GM18511 (cell line): ENCODE data around the gene PLAC8.
"Not testable (repeated sequence)": the region's sequence is repeated elsewhere in the genome, so short reads cannot be mapped to it uniquely, and the experiment has no call there.

Experiments
- ATAC-seq: cut with Tn5 transposase; IDR thresholded peaks from one replicate; pipeline ENCODE4 v1.9.1; 2021; ENCODE audit warnings: mild to moderate bottlenecking, moderate library complexity; ENCODE audit not compliant: unreplicated experiment

PLAC8 gene

DNA sequence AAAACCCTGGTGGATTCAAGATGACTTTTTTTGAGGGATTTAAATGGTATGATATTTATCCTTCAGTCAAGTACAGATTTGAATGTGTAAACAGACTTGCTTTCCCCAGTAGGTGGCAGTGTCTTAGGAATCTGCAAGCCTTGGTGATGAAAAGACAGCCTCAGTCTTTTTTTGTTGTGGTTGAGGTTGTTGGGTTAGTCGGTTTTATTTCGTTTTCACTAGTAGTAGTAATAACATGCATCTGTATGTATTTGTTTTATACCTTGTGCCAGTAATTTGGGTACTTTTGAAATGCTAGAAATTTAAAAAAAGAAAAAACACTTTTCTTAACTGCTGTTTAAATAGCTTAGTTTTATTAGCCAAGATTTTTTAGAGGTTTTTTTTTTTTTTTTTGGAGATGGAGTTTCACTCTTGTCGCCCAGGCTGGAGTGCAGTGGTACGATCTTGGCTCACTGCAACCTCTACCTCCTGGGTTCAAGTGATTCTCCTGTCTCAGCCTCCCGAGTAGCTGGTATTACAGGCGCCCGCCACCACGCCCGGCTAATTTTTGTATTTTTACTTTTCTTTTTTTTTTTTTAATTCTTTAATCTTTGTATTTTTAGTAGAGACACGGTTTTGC, 40.3 kb downstream of the PLAC8 start:
- ATAC-seq: peak; percentile 86

DNA sequence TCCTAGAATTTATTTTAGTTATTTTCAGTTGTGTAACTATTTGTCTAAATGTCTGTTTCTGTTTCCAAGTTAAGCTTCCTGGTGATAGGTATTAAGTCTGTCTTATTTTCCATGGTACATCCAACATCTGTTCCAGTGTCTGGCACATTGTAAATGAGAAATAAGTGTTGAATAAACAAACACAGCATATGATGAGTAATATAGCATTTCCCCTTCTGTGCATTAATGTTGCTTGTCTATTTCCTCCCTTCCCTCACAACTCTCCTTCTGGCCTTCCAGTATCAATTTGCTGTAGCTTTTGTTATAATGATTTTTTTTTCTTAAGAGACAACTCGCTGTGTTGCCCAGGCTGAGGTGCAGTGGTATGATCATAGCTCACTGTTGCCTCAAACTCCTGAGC, 43.4 kb downstream of the PLAC8 start:
- no peak for ATAC-seq

DNA sequence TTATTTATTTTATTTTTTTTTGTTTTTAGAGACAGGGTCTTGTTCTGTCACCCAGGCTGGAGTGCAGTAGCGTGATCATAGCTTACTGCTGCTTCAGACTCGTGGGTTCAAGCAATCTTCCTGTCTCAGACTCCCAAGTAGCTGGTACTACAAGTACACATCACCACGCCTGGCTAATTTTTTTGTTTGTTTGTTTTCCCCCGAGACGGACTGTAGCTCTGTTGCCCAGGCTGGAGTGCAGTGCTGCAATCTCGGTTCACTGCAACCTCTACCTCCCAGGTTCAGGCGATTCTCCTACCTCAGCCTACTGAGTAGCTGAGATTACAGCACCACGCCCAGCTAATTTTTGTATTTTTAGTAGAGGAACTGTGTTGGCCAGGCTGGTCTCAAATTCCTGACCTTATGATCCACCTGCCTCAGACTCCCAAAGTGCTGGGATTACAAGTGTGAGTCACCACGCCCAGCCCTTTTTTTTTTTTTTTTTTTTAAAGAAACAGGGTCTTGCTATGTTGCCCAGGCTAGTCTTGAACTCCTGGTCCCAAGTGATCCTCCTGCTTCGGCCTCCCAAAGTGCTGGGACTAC, 47.4 kb downstream of the PLAC8 start:
- no peak for ATAC-seq

DNA sequence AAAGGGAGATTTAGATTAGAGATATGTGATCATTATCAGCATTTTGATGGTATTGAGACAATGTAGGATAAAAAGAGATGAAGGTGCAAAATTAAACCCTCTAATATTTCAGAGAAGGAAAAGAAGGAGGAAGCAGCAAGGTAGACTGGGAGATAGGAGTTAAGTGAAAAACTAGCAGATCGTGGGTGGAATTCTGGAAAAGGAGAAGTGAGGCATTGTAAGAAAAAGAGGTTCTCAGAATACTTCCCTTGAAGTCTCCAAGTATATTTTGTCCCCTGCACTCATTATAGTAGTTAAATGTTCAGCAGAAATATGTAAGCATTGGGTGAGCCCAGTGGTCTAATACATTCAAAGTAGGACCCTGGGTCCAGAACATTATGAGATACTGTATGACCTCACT, 49.3 kb downstream of the PLAC8 start:
- no peak for ATAC-seq

DNA sequence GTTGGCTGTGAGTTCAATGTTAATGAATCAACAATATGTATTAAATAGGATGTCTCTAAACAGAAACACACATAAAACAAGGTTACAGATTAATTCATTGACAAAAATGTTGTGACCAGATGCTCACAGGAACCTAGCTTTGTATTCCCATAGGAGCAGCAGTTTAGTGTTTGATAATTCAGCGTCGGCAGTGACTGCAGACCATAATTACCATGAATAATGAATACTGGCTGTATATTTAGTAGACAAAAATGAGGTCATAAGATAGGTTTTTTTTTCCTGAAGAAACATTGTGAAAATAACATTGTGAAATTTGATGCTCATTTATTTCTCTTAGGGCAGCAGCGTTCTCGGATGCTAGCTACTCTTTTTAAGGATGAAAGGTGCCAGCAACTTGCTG, 51.8 kb downstream of the PLAC8 start:
- ATAC-seq: no peak

DNA sequence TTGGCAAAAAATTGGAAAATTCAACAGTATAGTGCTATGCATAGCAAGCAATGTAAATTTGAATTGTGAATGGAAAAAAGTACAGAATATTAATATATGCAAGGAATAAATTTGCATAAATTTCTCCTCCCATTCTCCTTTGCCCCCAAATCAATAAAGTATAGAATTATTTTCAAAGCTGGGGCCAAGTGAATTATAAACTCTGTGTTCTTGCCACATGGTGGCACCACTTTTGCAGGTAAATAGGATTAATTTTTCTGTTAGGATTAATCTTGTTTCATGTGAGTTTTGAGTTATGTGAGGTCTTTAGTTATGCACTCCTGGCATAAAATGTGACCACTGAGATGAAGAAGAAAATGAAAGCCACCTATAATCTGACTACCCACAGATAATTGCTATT, 59.6 kb downstream of the PLAC8 start:
- ATAC-seq: no peak

DNA sequence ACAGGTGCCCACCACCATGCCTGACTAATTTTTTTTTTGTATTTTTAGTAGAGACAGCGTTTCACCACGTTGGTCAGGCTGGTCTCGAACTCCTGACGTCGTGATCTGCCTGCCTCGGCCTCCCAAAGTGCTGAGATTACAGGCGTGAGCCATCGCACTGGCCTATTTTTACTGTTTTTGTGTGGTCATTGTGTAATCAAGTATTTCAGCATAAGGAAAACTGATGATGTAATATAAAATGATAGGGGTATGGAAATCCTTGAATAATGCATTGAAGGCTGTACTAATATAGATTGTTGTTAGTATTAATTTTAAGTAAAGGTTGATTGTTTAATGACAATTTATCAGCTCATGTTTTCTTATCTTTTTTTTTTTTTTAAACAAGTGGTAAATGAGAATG, 65.7 kb downstream of the PLAC8 start:
- ATAC-seq: not testable (repeated sequence)

DNA sequence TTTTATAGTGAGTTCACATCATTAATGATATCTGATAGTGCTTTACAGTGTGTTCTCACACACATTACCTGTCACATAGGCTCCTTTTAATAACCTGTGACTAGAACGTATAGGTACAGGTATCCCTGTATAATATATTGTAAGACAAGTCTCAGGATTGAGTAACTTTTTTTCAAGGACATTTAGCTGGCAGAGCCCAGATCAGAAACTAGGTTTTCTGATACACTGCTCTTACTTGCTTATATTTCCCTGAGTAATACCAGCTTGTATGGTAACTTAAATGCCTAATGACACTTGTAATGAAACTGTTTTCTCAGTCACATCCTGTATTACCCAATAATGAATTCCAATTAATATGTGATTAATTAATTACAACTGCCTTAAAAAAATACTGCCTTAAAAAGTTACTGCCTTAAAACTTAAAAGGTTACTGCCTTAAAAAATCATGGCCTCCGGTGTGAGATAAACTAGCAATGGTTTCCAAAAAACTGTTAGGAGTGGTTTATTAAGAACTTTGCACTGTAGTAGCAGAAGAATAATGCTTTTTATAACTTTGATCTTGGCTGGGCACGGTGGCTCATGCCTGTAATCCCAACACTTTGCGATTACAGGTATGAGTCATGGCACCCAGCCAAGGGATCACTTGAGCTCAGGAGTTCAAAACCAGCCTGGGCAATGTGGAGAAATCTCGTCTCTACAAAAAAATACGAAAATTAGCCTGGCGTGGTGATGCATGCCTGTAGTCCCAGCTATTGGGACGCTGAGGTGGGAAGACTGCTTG, 67.6 kb downstream of the PLAC8 start:
- no peak for ATAC-seq

DNA sequence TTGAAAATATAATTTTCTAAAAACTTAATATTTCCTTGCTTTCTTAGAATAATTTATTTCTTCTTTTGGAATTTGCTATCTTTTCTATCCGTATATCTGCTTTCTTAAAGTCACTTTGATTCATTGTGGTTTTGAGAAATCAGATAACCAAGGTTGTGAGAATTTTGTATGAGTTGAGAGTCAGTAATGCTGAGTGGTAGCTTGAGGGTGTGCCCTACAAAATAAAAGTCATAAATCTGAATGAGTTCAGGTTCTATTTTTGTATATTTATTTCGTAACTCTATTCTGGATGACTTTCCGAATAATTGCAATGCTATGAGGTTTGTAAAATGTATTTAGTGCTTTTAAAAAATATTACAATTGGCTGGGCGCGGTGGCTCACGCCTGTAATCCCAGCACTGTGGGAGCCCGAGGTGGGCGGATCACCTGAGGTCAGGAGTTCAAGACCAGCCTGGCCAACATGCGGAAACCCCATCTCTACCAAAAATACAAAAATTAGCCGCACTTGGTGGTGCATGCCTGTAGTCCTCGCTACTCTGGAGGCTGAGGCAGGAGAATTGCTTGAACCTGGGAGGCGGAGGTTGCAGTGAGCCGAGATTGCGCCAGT, 70.6 kb downstream of the PLAC8 start:
- ATAC-seq: no peak

DNA sequence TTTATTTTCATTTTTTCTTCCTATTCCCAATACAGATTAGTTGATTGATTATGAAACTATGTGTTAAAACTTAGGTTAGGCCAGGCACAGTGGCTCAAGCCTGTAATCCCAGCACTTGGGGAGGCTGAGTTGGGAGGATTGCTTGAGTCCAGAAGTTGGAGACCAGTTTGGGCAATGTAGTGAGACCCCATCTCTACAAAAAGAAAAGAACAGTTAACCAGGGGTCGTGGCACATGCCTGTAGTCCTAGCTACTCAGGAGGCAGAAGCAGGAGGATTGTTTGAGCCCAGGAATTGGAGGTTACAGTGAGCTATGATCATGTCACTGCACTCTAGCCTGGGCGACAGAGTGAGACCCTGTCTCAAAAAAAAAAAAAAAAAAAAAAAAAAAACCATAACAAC, 71.4 kb downstream of the PLAC8 start:
- ATAC-seq: not testable (repeated sequence)

DNA sequence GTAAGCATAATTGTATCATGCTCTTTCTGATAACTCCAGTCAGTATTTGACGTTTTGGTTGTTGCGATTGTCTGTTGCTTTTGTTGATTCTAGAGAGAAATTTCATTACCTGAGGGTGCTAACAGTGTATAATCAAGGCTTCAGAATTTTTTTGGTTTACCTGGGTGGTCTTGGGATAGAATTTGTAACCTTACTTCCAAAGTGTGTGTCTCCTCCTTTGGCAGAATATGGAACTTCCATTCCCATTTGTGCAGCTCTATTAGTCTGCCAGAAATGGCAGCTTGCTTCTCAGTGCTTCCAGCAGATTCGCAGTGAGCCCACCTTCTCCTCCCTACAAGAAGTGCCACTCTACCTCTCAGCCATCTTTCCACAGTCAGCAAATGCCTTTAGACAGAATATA, 74.3 kb downstream of the PLAC8 start:
- ATAC-seq: no peak
